Measurements from ENCODE around the gene LDB3.

- TF ChIP-seq CTCF (IDR thresholded peaks at IDR 0.05; ENCODE audit: borderline replicate concordance, extremely low read depth, low read length, poor library complexity, severe bottlenecking) (no peak), EZH2 (IDR thresholded peaks at IDR 0.05; ENCODE audit: borderline replicate concordance, low read depth, low read length, severe bottlenecking) (no peak)
Measured at GRCh38 chr10:86651021-86651471, 17.3 kb upstream of the LDB3 start.
